Pancreas (tissue), 10 donors: ENCODE results near the gene JADE2. TPM values are rescaled to one million over a fixed set of nuclear protein-coding genes. Genes with fewer than 3 reads are reported as not detected.

Experiments used
- ATAC-seq, 4 donors: fragments of 200-7000 bp; cut with Tn5 transposase; one replicate each; pipeline versions ENCODE4 v1.8.0 to v1.9.1; 2020; ENCODE audit warnings: mild to moderate bottlenecking in 4 of 4, moderate library complexity in 4 of 4
- DNase-seq, 6 donors: peaks; one replicate each; pipeline ENCODE4 v3.0.0-alpha.2; 2020
- FAIRE-seq: peaks from 2 replicates; lab custom pipeline; 2012; peaks lifted over from hg19 to GRCh38; lab: Jason Lieb, UNC
- H3K27ac ChIP-seq, 4 donors: fragments of 200-600 bp; sonication (generic); 1 replicate in 3 of 4; 2 replicates in 1 of 4; pipeline versions ENCODE4 v1.5.0 to v1.8.0; 2020
- H3K27me3 ChIP-seq, 4 donors: fragments of 200-600 bp; one replicate each; pipeline ENCODE4 v1.8.0; 2021
- H3K36me3 ChIP-seq, 3 donors: fragments of 200-600 bp; sonication (generic) in 1 of 3; one replicate each; pipeline versions ENCODE4 v1.5.0 to v1.8.0; 2020 to 2021
- H3K4me1 ChIP-seq, 3 donors: fragments of 200-600 bp; one replicate each; pipeline ENCODE4 v1.8.0; 2021
- H3K4me3 ChIP-seq, 4 donors: fragments of 200-600 bp; sonication (generic) in 2 of 4; one replicate each; pipeline versions ENCODE4 v1.5.0 to v1.8.0; 2020 to 2021
- H3K9me3 ChIP-seq, 4 donors: fragments of 200-600 bp; one replicate each; pipeline ENCODE4 v1.8.0; 2021
- CTCF ChIP-seq, 4 donors: fragments of 200-600 bp; sonication (generic) in 3 of 4; IDR thresholded peaks; one replicate each; pipeline versions ENCODE4 v1.5.0 to v1.8.0; 2021; ENCODE audit warnings: antibody characterized with exemption in 4 of 4
- WGBS, 2 donors: extraction: QIAGEN DNeasy Blood & Tissue Kit; methylation state at CpG; one replicate each; pipeline ENCODE4 v1.1.7; 2013; 5-methylcytosine and 5-hydroxymethylcytosine counted together
- intact Hi-C, 3 donors: fragments of 100-400 bp; cut with DNase I; formaldehyde crosslinking; loops; one replicate each; pipeline versions ENCODE4 v1.11.1 to v1.14.2; 2022
- polyA plus RNA-seq, 2 donors: library from polyadenylated mRNA; stranded (reverse); fragments of 200-250 nt; gene quantifications; one replicate each; pipeline ENCODE4 v1.2.3, GENCODE V29; 2013
- total RNA-seq, 6 donors: library from RNA; stranded (reverse); fragmentation: NEBNext Ultra II Directional in 4 of 6; extraction: Animal tissue kit (Norgen Biotek cat#: 25700) in 4 of 6; gene quantifications; one replicate each; pipeline versions ENCODE4 v1.2.1 to v1.2.4, GENCODE V29; 2021 to 2023
- donor health status: healthy with polysubstance abuse.
- donor health status: DM: no; HTN: no; CAD: no; lungs with moderate emphysema.
- donor health status: DM: no; HTN: no; CAD: no.
- donor health status: control.
- donor health status: control.
- donor health status: Bipolar disorder and iron deficiency.
- donor health status: DM: yes; HTN: yes; CAD: no.
- donor health status: DM: no; HTN: no; CAD: no.
- donor health status: DM: no; HTN: no; CAD: no.
- donor health status: DM: yes; HTN: yes; CAD: no.

Gene JADE2
- total and polyA plus RNA-seq, 8 donors = 9.6 to 42.7 (median 26.6) TPM

- no peak for DNase-seq
- Histone ChIP-seq H3K4me3 (no peak overlapping the region), H3K9me3 (no peaks in the 10 kb centered on the region), H3K4me1 (peaks cover 0 to 11% (median 0%) of the 10 kb centered on the region in 3 donors), H3K36me3 (peaks cover 0 to 73% (median 47%) of the 10 kb centered on the region in 3 donors), H3K27ac (no peak overlapping the region), H3K27me3 (no peaks in the 10 kb centered on the region)
- no peak for FAIRE-seq
- no peak for ATAC-seq
- no peak for TF ChIP-seq CTCF (IDR thresholded peaks at IDR 0.05)
- WGBS, 2 donors = 89 to 94% methylated on average over 3 to 4 of the region's 4 CpGs
- intact Hi-C loops = no loop called here
Observed at GRCh38 chr5:134564396-134564795, 38.9 kb downstream of the JADE2 start.

GRCh38 chr5:134565791-134566740, 40.6 kb downstream of the JADE2 start:
- Histone ChIP-seq H3K9me3 (no peaks in the 10 kb centered on the region), H3K4me3 (no peak overlapping the region), H3K27me3 (no peaks in the 10 kb centered on the region), H3K36me3 (peaks cover 0 to 68% (median 45%) of the 10 kb centered on the region in 3 donors), H3K4me1 (peaks cover 0 to 11% (median 0%) of the 10 kb centered on the region in 3 donors), H3K27ac (no peak overlapping the region)
- intact Hi-C loops = no loop called here
- FAIRE-seq (no peak), DNase-seq (no peak), ATAC-seq (no peak)
- no peak for TF ChIP-seq CTCF (IDR thresholded peaks at IDR 0.05)
- WGBS, 2 donors = 94 to 95% methylated on average over 28 of the region's 28 CpGs

- H3K4me1 ChIP-seq = peaks cover 0 to 11% (median 0%) of the 10 kb centered on the region in 3 donors
- DNase-seq = no peak
- peaks cover 0 to 62% (median 39%) of the 10 kb centered on the region in 3 donors for H3K36me3 ChIP-seq
- no peak overlapping the region for H3K4me3 ChIP-seq
- H3K9me3 ChIP-seq = no peaks in the 10 kb centered on the region
- FAIRE-seq = no peak
- ATAC-seq = no peak
- 85 to 87% methylated on average over 13 of the region's 13 CpGs for WGBS, 2 donors
- H3K27me3 ChIP-seq = no peaks in the 10 kb centered on the region
- intact Hi-C loops = no loop called here
- no peak overlapping the region for H3K27ac ChIP-seq
- no peak for TF ChIP-seq CTCF (IDR thresholded peaks at IDR 0.05)
Observed at GRCh38 chr5:134566741-134567221, 41.3 kb downstream of the JADE2 start.

- WGBS, 2 donors = 85 to 87% methylated on average over 7 of the region's 7 CpGs
- peaks cover 0 to 56% (median 34%) of the 10 kb centered on the region in 3 donors for H3K36me3 ChIP-seq
- DNase-seq (peak in 1 of 6 donors; percentile 10), ATAC-seq (peak; percentile 13 to 69 (median 37)), FAIRE-seq (no peak)
- no peak overlapping the region for H3K4me3 ChIP-seq
- no peaks in the 10 kb centered on the region for H3K27me3 ChIP-seq
- intact Hi-C loops = no loop called here
- no peak for TF ChIP-seq CTCF (IDR thresholded peaks at IDR 0.05)
- peaks cover 0 to 11% (median 0%) of the 10 kb centered on the region in 3 donors for H3K4me1 ChIP-seq
- no peaks in the 10 kb centered on the region for H3K9me3 ChIP-seq
- H3K27ac ChIP-seq = peak overlapping the region in 2 of 4 donors; percentile 31 to 37
Observed at GRCh38 chr5:134567641-134568336, 42.3 kb downstream of the JADE2 start.
